GM18520 (cell line): ENCODE data around the gene NR2C2.
"Not testable (repeated sequence)": the region's sequence is repeated elsewhere in the genome, so short reads cannot be mapped to it uniquely, and the experiment has no call there.

Experiments
- ATAC-seq: cut with Tn5 transposase; IDR thresholded peaks from one replicate; pipeline ENCODE4 v1.9.1; 2021; ENCODE audit not compliant: unreplicated experiment

NR2C2 gene

DNA sequence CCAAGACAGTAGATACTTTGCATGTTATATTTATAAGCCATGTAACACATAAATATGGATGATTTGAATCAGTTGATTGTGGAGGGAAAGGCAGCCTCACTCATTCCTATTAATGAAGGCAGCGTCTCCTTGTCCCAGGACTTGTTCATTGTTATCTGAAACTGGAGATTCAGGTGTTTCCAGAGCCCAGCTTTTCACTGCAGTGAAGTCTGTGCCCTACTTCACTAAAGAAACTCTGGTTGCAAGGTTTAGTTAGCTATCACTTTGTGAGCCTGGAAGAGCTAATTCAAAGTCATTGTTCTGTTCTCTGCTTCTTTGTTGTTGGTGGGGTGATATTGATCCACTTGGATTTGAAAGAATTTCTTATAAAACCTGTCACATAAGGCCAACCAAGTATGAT lies 9.8 kb downstream of the NR2C2 start:
- no peak for ATAC-seq

DNA sequence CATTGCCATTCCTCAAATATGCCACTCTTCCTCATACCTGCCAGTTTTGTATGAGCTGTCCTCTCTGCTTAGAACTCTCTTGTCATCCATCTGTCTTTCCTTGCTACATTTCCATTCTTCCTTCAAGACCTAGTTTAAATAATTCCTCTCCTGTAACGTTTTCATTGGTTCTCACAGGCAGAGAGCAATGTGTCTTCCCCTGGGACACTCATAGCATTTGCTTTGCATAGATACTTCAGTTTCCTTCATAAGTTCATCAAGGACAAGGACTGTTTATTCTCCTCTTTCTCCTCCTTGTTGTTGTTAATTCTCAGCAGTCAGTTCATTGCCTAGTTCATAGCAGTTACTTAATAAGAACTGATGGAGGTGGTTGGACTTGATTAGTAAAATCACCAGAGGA lies 10.5 kb downstream of the NR2C2 start:
- no peak for ATAC-seq

DNA sequence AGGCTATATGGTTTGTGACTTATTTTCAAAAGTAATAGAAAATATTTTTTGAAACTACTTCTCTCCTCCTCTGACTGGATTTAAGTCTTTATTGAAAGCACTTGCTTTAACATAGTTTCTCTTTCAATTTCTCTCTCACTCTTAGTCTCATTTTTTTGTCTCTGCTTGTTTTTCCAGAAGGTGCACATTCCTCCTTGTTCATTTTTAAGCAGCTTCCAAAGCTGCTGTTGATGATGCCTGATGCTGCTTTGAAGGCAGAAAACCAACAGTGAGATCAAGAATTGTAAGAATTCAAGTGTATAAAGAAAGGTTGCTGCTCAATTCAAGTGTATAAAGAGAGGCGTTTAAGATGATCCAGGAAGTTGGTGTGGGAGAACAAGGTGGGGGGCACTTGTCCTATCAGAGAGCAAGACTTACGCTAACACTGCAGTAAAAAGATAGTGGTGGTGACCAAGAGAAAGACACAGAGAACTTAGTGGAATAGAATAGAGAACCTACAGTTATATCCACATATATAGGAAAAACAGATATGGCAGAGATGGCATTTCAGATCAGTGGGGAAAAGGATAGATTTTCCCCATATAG lies 12.1 kb downstream of the NR2C2 start:
- ATAC-seq: no peak

DNA sequence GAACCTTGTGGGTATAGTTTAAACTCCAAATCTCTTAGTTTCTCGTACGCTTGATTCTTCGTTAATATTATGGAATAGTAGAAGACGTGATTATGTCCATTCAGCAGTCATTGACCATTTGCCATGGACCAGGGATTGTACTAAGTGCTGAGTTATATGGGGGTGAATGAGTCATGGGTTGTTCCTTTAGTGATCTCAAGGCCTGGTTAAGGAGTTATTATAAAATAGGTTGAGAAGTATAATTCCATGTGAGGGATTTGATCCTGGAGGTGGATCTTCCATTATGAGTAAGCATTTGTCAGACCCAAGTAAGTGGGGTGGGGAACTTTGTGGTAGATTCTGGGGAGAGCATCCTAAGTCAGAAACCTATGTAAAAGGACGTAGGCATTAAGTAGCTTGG lies 15.4 kb downstream of the NR2C2 start:
- no peak for ATAC-seq

DNA sequence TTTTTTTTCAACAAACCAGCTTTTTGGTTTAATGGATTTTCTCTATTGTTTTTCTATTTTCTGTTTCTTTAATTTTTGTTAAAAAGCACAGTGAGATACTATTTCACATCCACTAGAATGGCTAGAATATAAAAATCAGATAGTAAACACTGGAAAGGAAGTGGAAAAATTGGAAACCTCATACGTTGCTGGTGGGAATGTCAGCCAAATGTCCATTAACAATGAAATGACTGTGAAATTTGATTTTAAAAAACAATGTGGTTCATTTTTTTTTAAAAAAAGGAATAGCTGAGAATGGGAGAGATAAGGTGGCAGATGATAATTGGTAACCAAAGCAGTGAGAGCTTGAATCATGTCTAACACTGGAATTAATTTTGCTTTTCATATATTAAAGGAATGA lies 19.9 kb downstream of the NR2C2 start:
- ATAC-seq: no peak

DNA sequence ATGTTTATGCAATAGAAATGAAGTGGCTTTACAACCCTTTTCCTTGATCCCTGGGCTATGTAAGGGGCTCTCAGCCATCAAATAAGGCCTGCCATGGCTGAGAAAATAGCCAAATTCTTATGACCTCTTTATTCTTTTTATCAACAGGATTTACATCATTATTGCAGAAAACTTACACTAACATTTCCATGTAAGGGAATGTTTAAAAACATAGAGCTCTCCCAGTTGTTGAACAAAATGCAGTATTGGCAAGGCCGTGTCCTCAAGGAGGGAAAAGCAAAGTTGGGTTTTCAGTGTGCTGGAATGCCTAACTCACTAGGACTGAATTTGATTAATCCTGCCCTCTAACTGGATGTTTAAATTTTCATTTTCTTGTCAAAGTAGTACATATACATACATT lies 22.3 kb downstream of the NR2C2 start:
- no peak for ATAC-seq

DNA sequence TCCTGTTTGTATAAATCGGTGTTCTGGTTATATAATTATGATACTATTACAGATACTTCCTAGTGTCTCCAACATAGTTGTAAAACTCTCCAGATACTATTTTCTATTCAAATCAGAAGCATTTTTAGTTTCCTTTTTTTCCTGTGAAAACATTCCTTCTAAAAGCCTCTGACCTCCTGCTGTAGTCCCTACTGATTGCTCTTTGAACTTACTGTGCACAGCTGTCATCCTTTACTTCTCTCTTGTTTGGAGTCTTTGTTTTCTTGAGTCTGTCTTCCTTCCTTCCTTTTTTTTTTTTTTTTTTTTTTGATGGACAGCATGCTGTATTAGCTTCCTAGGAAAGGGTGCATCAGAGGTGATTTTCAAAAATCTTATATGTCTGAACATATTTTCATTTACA lies 28.9 kb downstream of the NR2C2 start:
- no peak for ATAC-seq

DNA sequence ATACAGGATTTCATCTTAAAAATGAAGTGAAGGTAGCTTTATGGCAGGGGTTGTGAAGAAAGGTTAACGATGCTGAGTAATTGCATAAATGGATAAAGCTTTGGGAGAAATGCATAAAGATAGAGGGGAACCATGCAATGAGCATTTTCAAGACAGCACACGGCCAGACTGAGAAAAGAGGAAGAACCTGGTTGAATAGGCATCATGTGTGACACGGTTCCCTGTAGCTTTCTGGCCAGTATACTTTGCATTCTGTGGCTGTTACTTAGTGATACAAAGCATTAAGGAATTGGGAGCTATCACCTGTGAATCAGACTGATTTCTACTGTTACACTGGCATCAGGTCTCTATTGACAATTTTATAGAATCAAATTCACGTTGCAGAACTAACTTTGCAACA lies 33.3 kb downstream of the NR2C2 start:
- ATAC-seq: peak; percentile 73

DNA sequence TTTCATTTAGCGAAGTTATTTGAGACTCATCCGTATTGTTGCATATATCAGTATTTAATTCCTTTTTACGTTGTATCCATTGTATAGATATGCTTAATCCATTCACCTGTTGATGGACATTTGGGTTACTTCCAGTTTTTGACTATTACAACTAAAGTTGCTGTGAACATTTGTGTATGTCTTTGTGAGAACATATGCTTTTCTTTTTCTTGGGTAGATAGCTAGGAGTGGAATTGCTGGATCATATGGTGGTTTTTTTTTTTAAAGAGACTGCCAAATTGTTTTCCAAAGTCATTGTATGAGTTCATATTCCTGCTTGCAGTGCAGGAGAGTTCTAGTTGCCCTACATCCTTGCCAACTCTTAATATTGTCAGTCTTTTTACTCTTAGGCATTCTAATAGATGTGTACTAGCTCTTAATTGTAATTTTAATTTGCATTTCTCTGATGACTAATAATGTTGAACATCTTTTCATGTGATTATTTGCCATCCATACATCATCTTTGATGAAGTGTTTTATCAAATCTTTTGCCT lies 37.3 kb downstream of the NR2C2 start:
- no peak for ATAC-seq

DNA sequence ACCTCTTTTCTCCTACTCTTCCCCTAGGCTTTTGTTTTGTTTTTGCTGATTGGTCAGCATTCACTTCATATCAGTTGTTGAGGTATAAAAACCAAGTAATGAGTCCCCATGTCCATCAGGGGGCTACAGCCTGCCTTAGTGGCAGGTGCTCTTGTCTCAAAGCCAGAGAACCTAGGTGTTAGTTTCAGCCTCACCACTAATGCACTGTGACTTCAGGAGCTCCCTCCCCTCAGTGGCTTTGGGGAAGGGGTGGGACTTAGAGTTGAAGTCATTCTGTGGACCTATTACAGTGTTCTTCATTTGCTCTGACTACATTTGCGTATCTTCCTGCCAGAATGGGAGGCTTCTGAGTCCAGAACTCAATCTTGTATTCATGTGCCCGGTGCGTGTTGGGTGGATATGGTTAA lies 41.6 kb downstream of the NR2C2 start:
- ATAC-seq: peak; percentile 99

DNA sequence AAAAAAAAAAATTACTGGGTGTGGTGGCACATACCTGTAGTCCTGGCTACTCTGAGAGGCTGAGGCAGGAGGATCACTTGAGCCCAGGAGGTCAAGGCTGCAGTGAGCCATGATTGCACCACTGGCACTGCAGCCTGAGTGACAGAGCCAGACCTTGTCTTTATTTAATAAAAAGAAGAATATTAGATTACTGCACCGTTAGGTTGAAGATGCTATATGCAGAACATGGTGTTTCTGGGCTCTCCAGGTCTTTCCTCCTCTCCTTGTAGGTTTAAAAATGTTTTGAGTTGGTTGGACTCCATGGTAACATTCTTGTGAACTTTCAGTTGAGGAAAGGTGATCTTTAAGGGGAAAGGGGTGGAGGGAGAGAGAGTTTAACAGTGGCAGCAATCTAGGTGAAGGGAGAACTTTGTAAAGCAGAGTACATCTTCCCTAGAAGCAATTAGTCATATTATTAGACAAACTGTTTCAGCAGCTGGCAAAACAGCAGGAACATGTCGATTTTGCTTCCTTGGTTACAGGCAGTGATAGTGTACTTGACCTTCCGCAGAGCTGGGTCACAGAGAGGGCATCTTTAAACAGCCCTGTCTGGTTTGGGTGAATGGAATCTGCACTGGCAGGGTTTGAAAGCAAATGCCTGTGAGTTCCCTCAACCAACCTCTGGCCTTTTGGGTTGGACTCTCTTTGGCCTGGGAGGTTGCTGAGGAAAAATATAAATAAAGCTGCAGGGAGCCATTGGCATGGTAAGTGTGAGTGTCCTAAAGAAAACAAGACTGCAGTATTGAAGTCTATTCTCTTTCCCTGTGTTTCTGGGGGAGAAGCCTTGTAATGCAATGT lies 42.8 kb downstream of the NR2C2 start:
- ATAC-seq: no peak

DNA sequence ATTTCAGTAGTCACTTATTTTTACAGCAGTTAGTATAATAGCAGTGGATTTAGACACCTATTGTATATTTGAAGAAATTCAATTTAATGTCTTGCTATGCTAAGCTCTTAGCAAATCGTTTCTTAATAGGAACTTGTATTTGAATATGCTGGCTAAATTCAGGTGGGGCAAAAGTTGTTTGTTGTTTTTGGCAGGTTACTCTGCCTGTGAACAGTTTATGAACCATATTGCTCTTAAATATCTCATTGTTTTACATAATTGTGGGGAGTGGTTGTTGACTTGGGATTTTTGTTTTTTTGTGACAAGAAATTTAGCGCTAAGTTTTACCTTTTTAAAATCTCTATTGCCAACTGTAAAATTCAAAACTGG lies 43.4 kb downstream of the NR2C2 start:
- no peak for ATAC-seq

DNA sequence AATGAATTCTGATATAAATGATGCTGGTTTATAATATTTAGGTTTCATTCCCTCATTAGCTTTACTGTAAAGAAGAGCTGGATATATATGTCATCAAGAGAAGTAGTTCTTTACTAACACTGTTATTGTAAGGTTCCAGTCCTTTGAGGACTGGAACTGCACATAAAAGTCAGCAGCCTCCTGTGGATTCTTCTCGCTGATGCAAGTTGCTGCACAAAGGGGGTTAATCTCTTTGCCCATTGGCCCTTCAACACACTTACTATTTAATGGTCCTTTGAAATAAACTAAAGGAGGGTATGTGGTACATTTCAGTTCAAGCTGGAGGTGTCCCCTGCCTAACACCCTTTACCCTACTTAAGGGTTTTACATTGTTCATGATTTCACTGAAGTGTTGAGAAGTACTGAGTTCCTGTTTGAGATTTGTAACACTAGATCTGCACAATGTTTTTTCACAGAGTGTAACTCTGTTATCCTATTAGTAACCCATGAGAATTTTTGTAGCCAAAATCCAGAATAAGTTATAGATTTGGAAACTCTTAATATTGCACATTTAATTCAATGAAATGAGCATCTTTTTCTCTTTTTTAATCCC lies 43.9 kb downstream of the NR2C2 start:
- no peak for ATAC-seq

DNA sequence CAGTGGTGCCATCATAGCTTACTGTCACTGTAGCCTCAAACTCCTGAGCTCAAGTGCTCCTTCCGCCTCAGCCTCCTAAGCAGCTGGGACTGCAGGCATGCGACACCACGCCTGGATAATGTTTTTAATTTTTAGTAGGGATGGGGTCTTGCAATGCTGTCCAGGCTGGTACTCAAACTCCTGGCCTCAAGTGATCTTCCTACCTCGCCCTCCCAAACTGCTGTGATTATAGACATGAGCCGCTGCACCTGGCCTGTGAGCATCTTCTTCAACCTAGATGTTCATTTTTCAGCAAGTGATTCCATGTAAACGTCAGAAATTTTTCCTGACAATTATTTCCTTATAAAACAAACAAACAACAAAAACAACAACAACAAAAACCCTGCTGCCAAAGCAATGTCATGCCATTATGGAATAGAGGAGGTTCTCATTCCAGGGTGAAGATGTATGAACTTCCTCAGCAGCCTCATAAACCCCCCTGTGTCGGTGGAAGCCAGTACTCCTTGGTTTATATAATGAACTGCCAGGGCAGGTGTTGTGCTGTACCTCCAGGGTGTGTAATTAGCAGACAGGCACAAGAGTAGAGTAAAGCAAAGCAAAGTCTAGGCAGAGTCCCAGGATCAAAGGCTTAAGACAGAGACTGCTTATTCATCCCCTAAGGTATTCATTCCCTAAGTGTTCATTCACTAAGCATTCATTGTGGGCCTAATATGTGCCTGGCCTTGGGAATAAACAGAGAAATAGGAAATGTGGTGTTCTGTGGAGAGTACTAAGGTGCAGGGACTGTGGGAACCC lies 44.6 kb downstream of the NR2C2 start:
- no peak for ATAC-seq

DNA sequence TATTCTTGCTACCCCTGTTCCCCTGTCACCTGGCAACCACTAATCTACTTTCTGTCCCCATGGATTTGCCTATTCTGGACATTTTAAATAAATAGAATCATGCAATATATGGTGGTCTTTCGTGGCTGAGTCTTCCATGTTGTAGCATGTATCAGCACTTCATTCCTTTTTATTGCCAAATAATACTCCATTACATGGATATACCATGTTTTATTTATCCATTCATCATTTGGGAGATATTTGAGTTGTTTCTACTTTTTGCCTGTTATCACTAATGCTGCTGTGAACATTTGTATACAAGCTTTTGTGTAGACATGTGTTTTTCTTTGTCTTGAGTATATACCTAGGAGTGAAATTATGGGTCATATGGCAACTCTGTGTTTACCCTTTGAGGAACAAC lies 50.6 kb downstream of the NR2C2 start:
- ATAC-seq: no peak

DNA sequence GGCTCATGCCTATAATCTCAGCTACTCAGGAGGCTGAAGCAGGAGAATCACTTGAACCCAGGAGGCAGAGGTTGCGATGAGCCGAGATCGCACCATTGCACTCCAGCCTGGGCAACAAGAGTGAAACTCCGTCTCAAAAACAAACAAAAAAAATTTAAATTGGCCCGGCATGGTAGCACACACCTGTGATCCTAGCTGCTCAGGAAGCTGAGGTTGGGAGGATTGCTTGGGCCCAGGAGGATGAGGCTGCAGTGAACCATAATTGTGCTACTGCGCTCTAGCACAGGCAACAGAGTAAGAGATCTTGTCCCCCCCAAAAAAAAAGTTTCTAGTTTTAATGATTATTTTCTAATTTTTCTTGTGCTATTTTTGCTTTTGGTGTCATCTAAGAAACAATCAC lies 51.8 kb downstream of the NR2C2 start:
- not testable (repeated sequence) for ATAC-seq

DNA sequence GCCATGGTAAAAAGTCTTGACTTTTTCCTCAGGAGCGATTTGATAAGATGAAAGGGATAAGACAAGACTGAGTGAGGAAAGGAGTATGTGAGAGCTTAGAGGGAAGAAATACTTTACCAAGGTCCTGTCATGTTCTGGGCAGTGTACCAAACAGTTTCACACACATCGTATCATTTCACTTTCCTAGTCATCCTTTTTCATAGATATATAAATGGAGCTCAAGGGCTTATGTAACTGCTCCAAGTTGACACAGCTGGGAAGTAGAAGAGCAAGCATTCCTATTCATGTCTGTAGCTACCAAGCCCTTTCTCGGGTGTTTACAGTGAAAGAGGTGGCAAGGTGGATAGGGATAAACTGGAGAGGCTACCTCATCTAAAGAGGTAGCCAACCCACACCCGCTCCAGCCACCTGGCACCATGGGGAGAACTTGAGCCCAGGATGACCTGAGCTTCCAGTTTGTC lies 60.3 kb downstream of the NR2C2 start:
- no peak for ATAC-seq

DNA sequence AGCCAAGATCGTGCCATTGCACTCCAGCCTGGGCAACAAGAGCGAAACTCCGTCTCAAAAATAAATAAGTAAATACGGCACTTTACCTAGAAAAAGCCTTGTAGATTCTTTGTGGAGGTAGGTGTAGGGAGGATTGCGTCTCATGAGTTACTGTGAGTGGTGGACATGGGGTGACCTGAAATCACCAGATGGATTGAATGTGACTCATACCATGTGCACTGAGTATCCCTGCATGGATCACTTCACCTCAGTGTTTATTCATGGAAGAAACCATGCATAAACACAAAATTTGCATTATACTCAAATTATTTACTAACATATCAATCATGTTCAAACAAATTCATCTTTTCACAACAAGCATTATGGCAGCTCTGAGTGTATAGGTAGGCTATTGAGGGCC lies 61.8 kb downstream of the NR2C2 start:
- ATAC-seq: no peak

DNA sequence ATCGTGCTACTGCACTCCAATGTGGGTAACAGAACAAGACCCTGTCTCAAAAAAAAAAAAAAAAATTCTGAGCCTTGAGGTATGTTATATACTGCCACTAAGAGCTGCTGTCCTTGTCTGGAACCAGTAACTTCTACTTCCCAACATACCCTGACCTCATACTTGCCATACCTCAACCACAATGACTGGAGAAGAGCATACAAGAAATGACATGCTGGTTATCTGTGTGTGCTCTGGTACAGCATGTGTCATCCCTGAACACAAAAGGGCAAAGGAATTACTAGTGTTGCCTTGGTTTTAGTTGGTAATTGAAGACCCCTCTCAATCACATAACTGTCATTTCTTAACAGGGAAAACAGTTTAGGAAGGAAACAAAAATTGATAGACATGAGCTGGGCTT lies 63.3 kb downstream of the NR2C2 start:
- ATAC-seq: no peak

DNA sequence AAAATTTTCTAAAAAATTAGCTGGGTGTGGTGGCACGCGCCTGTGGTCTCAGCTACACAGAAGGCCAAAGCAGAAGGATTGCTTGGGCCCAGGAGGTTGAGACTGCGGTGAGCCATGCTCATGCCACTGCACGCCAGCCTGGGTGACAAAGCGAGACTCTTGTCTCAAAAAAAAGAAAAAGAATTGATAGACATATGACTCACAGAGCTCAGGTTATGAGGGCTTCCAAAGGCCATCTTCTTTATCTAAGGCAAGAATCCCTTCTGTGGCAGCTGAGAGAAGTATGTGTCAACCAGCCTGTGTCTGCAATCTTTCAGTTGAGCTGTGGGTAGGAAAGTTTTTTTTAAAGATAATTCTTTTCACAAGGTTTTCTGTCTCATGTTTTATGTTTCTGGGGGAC lies 63.8 kb downstream of the NR2C2 start:
- no peak for ATAC-seq

DNA sequence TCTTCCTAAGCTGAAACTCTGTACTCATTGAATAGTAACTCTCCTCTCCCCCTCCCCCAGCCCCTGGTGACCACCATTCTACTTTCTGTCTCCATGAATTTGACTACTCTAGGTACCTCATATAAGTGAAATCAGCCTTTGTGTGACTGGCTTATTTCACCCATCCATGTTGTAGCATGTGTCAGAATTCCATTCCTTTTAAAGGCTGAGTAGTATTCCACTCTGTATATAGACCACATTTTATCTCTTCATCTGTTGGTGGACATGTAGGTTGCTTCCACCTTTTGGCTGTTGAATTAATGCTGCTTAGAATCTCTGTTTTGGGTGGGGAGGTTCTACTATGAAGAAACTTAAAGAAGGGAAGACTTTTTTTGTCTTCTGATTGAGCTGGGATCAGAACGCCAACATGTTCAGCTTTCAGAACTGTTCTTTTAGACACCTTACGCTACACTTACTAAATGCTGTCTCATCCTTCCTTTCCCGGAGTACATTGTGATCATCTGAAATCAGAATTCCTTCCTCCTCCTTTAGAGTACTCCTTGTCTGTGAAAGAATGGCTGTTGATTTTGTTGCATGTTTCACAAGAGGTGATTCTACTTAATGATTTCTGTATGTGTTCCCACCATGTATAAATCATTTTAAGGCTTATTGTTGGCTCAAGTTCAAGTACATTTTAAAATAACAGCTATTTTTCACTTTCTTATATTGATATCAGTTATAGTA lies 67.4 kb downstream of the NR2C2 start:
- no peak for ATAC-seq
